Fibroblast of villous mesenchyme (primary cell): ENCODE results near the gene CFAP54. TPM values are rescaled to one million over a fixed set of nuclear protein-coding genes. Genes with fewer than 3 reads are reported as not detected.

Source experiments
- DNase-seq: peaks from one replicate; pipeline ENCODE4 v3.0.0-alpha.2; 2010; ENCODE audit warnings: low read depth
- H3K4me3 ChIP-seq: 2 replicates; pipeline ENCODE4 v1.5.1; 2011; ENCODE audit warnings: low read depth, mild to moderate bottlenecking, low read length
- total RNA-seq: library from RNA; depleted of rRNA; stranded (reverse); fragments of >200 nt; gene quantifications from 2 replicates; pipeline ENCODE4 v1.2.3, GENCODE V29; 2012
- TF ChIP-seq, protein P1 (sequence below): IDR thresholded peaks from 2 replicates; pipeline ENCODE4 v1.5.1; 2012; ENCODE audit warnings: low read depth, mild to moderate bottlenecking, low read length; ENCODE audit not compliant: insufficient read depth

Gene CFAP54
- total RNA-seq, 1 donor = 0.86 TPM

DNA sequence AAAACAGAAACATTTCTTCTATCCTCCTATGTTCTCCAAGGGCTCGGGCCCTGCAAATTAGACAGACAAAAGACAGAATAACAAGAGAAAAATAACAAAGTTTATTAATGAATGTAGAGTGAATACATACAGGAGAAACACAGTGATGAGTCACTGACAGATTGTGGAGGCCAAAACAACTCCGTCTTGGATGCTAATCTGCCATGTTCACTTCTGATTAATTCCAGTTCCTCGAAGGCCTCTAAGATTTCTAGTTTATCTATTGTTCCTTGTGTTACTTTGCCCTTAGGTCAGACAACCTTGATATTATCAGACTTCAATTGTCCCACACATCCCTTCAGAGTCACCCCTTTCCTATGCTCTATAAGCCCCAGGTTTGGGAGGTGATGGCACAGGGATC lies 390.8 kb downstream of the CFAP54 start:
- TF ChIP-seq, protein P1, sequence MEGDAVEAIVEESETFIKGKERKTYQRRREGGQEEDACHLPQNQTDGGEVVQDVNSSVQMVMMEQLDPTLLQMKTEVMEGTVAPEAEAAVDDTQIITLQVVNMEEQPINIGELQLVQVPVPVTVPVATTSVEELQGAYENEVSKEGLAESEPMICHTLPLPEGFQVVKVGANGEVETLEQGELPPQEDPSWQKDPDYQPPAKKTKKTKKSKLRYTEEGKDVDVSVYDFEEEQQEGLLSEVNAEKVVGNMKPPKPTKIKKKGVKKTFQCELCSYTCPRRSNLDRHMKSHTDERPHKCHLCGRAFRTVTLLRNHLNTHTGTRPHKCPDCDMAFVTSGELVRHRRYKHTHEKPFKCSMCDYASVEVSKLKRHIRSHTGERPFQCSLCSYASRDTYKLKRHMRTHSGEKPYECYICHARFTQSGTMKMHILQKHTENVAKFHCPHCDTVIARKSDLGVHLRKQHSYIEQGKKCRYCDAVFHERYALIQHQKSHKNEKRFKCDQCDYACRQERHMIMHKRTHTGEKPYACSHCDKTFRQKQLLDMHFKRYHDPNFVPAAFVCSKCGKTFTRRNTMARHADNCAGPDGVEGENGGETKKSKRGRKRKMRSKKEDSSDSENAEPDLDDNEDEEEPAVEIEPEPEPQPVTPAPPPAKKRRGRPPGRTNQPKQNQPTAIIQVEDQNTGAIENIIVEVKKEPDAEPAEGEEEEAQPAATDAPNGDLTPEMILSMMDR = no peak
- H3K4me3 ChIP-seq = no peak overlapping the region
- DNase-seq = no peak

DNA sequence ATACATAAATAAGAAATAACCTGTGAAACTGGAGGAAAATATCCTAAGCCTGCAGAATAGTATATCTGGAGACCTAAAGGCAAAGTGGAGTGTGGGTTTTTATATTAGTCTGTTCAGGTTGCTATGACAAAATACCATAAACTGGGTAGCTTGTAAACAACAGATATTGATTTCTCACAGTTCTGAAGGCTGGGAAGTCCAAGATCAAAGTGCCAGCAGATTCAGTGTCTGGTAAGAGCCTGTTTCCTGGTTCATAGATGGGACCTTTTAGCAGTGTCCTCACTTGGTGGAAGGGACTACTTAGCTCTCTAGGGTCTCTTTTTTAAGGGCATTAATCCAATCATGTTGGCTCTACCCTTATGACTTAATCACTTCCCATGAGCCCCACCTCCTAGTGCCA lies 392.2 kb downstream of the CFAP54 start:
- TF ChIP-seq, protein P1 = no peak

DNA sequence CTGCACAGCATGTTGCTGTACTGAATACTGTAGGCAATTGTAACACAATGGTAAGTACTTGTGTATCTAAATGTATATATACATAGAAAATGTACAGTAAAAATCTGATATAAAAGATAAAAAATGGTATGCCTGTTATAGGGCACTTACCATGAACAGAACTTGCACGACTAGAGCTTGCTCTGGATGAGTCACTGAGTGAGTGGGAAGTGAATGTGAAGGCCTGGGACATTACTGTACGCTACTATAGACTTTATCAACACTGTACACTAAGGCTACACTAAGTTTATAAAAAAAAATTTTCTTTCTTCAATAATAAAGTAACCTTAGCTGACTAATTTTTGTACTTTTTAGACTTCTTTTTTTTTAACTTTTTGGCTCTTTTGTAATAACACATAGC lies 393.5 kb downstream of the CFAP54 start:
- H3K4me3 ChIP-seq = no peak overlapping the region
- peak; percentile 11 for DNase-seq
- TF ChIP-seq, protein P1 = no peak

More for the DNA sequence above, 392.2 kb downstream of the CFAP54 start:
- H3K4me3 ChIP-seq = no peak overlapping the region
- DNase-seq = no peak

DNA sequence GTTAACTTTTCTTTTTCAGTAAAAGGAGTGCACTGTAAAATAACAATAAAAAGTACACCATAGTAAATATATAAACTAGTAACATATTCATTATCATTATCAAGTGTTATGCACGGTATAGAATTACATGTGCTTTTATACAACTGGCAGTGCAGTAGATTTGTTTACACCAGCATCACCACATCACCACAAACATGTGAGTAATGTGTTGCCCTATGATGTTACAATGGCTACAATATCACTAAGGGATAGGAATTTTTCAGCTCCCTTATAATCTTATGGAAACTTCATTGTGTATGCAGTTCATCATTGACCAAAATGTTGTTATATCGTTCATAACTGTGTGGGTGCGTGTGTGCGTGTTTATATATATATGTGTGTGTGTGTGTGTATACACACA lies 394.2 kb downstream of the CFAP54 start:
- DNase-seq = no peak
- H3K4me3 ChIP-seq = no peak overlapping the region
- TF ChIP-seq, protein P1 = no peak

DNA sequence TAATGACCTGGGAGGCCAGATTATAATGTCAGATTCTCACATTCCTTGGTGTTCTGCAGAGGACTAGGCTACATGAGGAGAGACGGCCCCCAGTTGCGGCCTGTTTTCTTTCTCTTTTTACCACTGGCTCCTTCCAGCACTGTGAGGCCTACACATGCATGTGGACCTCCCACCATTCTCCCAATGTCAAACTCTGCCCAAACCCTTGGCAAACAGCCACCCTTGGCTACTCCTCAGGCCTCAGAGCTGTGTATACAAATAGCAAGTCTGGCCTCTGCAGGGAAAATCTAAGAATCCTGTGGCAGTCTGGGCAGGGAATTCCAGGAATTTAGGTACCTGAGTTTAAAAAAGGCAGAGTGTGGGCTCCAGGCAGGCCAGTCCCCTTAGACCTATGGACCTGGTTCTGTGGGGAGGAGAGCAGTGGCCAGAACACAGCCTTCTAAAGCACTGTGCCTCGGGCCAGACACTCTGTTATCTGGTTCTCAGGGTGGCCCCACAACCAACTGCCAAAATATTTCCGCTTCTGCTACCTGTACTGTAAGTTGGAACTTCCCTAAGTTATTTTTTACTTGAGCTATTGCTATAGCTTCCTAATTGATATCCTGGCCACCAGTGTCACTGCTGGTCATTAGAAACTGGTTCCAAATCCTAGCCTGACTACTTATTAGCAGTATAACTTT lies 397.8 kb downstream of the CFAP54 start:
- no peak overlapping the region for H3K4me3 ChIP-seq
- DNase-seq = peak; percentile 19
- TF ChIP-seq, protein P1 = no peak

DNA sequence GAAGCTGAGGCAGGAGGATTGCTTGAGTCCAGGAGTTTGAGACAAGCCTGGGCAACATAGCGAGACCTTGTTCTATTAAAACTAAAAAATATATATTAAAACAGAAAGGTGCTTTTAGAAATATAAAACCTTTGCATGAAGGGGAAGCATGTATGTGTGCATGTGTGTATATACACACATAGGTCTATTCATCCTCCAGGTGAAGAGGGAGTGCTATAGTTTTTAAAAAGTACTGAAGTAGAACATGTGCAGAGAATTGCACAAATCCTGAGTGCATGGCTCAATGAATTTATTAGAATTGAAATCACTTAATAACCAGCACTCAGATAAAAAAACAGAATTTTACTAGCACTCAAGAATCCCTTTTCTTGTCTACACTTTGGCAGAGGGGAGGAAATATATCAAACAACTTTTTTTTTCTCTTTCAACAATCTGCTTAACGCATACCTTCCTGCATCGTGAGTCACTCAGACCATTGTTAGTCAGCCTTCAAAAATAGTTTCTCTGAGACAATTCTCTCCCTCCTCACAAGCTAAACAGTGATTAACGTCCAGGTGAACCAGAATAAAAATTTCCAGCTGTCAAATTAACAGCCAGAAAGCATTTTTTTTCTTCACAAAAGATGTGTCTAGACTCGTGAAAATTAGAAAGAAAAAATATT lies 400.0 kb downstream of the CFAP54 start:
- DNase-seq = no peak
- TF ChIP-seq, protein P1 = no peak
- H3K4me3 ChIP-seq = no peak overlapping the region
